ENCODE data around the gene DNAJA2.

DNA sequence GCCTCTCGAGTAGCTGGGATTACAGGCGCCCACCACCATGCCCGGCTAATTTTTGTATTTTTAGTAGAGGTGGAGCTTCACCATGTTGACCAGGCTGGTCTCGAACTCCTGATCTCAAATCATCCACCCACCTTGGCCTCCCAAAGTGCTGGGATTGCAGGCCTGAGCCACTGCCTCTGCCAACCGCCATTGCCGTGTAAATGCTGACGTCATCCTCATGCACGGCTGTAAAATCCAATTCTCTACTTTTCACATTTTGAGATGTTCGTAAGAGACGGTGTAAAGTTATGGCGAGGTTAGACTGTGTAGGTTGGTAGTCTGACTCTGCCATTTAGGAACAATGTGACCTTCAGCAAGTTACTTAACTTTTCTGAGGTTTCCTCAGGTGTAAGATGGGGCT lies 1.7 kb upstream of the DNAJA2 start:
- TF ChIP-seq, protein P1, sequence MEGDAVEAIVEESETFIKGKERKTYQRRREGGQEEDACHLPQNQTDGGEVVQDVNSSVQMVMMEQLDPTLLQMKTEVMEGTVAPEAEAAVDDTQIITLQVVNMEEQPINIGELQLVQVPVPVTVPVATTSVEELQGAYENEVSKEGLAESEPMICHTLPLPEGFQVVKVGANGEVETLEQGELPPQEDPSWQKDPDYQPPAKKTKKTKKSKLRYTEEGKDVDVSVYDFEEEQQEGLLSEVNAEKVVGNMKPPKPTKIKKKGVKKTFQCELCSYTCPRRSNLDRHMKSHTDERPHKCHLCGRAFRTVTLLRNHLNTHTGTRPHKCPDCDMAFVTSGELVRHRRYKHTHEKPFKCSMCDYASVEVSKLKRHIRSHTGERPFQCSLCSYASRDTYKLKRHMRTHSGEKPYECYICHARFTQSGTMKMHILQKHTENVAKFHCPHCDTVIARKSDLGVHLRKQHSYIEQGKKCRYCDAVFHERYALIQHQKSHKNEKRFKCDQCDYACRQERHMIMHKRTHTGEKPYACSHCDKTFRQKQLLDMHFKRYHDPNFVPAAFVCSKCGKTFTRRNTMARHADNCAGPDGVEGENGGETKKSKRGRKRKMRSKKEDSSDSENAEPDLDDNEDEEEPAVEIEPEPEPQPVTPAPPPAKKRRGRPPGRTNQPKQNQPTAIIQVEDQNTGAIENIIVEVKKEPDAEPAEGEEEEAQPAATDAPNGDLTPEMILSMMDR (IDR thresholded peaks at IDR 0.05; ENCODE audit: insufficient read depth, low read depth, low read length): no peak
- TF ChIP-seq EZH2 (IDR thresholded peaks at IDR 0.05; ENCODE audit: insufficient read depth, low read length): no peak
